HepG2 (cell line): ENCODE data around the gene RACGAP1. TPM values are rescaled to one million over a fixed set of nuclear protein-coding genes. Genes with fewer than 3 reads are reported as not detected.

ENCODE experiments used
- ATAC-seq: fragments of 200-7000 bp; cut with Tn5 transposase; 3 replicates; pipeline ENCODE4 v1.9.1; 2020; ENCODE audit warnings: mild to moderate bottlenecking, moderate library complexity
- BruUV-seq: library from RNA; stranded (reverse); fragments of 400-500 nt; replicated peaks from 2 replicates; lab custom pipeline; 2021; lab: Mats Ljungman, UMichigan
- CTCF ChIA-PET: fragments of 300-600 bp; formaldehyde crosslinking; extraction: SDS; loops from one replicate; lab custom pipeline; 2021; ENCODE audit warnings: low total read pairs, inconsistent platforms, low intra/inter-chr PET ratio; lab: Yijun Ruan, JAX
- POLR2A ChIA-PET: fragments of 350-600 bp; sonication (Branson Sonifier 250); formaldehyde crosslinking; loops from one replicate; lab custom pipeline; 2020; ENCODE audit warnings: antibody characterized with exemption, inconsistent platforms; lab: Yijun Ruan, JAX
- DNase-seq: peaks from one replicate; pipeline ENCODE4 v3.0.0-alpha.2; 2015; ENCODE audit warnings: low spot score
- FAIRE-seq: peaks from 3 replicates; lab custom pipeline; 2011; peaks lifted over from hg19 to GRCh38; lab: Jason Lieb, UNC
- H2AFZ ChIP-seq: one replicate; pipeline ENCODE4 v1.6.1; 2011; ENCODE audit warnings: low read length, inconsistent platforms
- H3K27ac ChIP-seq: fragments of 300-600 bp; 3 replicates; pipeline ENCODE4 v1.8.0; 2011; ENCODE audit warnings: mixed run types, mild to moderate bottlenecking, mixed read lengths, low read length, inconsistent platforms; ENCODE audit not compliant: insufficient read depth; ENCODE audit errors: extremely low read length
- H3K27me3 ChIP-seq, 2 experiments: fragments of 200-600 bp in 1 of 2; 2 replicates in 1 of 2; 3 replicates in 1 of 2; pipeline versions ENCODE4 v1.6.0 to v1.8.0; 2011; ENCODE audit warnings: low read length in 2 of 2, mild to moderate bottlenecking in 2 of 2, moderate library complexity in 2 of 2, inconsistent platforms in 1 of 2; ENCODE audit not compliant: insufficient read depth in 2 of 2, control insufficient read depth in 1 of 2
- H3K36me3 ChIP-seq, 2 experiments: fragments of 200-600 bp in 1 of 2; replicated peaks in 1 of 2; 2 replicates in 1 of 2; 3 replicates in 1 of 2; pipeline versions ENCODE4 v1.5.1 to v1.8.0; 2011; ENCODE audit warnings: low read length in 2 of 2, inconsistent platforms in 1 of 2; ENCODE audit not compliant: insufficient read depth in 2 of 2, control insufficient read depth in 1 of 2
- H3K4me1 ChIP-seq: 2 replicates; pipeline ENCODE4 v1.5.1; 2012; ENCODE audit warnings: low read length, inconsistent platforms; ENCODE audit not compliant: insufficient read depth
- H3K4me2 ChIP-seq: 2 replicates; pipeline ENCODE4 v1.6.0; 2011; ENCODE audit warnings: low read depth, low read length, inconsistent platforms
- H3K4me3 ChIP-seq, 3 experiments: fragments of 200-600 bp in 1 of 3; sonication (generic), shearing (Covaris generic) in 1 of 3; replicated peaks in 1 of 3; 2 replicates each; pipeline ENCODE4 v1.5.1; 2011 to 2016; ENCODE audit warnings: low read length in 3 of 3, inconsistent platforms in 2 of 3, low read depth in 2 of 3, mild to moderate bottlenecking in 2 of 3, control low read depth in 1 of 3, mixed read lengths in 1 of 3; ENCODE audit not compliant: insufficient read depth in 1 of 3
- H3K79me2 ChIP-seq: one replicate; pipeline ENCODE4 v1.6.1; 2011; ENCODE audit warnings: low read length, inconsistent platforms; ENCODE audit not compliant: insufficient read depth
- H3K9ac ChIP-seq: 2 replicates; pipeline ENCODE4 v1.6.0; 2011; ENCODE audit warnings: mild to moderate bottlenecking, low read depth, low read length, inconsistent platforms; ENCODE audit not compliant: insufficient read depth
- H3K9me3 ChIP-seq: 2 replicates; pipeline ENCODE4 v1.5.1; 2012; ENCODE audit warnings: mild to moderate bottlenecking, low read length
- H4K20me1 ChIP-seq: 2 replicates; pipeline ENCODE4 v1.6.0; 2011; ENCODE audit warnings: inconsistent platforms, mild to moderate bottlenecking, low read length, moderate library complexity; ENCODE audit not compliant: insufficient read depth
- CHD2 ChIP-seq: IDR thresholded peaks from 2 replicates; pipeline ENCODE4 v1.6.1; 2011; ENCODE audit warnings: low read depth, low read length, improper control_type of control experiment
- GTF3A ChIP-seq: sonication (generic); formaldehyde crosslinking; conservative IDR thresholded peaks from 2 replicates; pipeline ENCODE4 v1.4.0; 2020; ENCODE audit warnings: mild to moderate bottlenecking, missing genetic modification reagents
- HHEX ChIP-seq: IDR thresholded peaks from 2 replicates; pipeline ENCODE4 v1.6.1; 2016; ENCODE audit warnings: control low read depth
- HMG20A ChIP-seq: IDR thresholded peaks from 2 replicates; pipeline ENCODE4 v1.6.1; 2016; ENCODE audit warnings: borderline replicate concordance
- KDM3A ChIP-seq: IDR thresholded peaks from 2 replicates; pipeline ENCODE4 v1.6.1; 2018; ENCODE audit warnings: low read depth, missing compliant biosample characterization
- KIAA2018 ChIP-seq: sonication (generic); formaldehyde crosslinking; IDR thresholded peaks from 2 replicates; pipeline ENCODE4 v1.5.0; 2020; ENCODE audit warnings: mild to moderate bottlenecking, missing genetic modification reagents, borderline replicate concordance
- PITX1 ChIP-seq: sonication (generic); formaldehyde crosslinking; IDR thresholded peaks from 2 replicates; pipeline ENCODE4 v1.5.1; 2020; ENCODE audit warnings: mild to moderate bottlenecking, missing genetic modification reagents
- RAD51 ChIP-seq: fragments of 450-650 bp; IDR thresholded peaks from 2 replicates; pipeline ENCODE4 v1.6.1; 2016; ENCODE audit warnings: borderline replicate concordance
- RBM22 ChIP-seq: fragments of 200-400 bp; formaldehyde crosslinking; optimal IDR thresholded peaks from 2 replicates; pipeline ENCODE3; 2017; ENCODE audit warnings: mild to moderate bottlenecking, low read length, moderate library complexity
- RELA ChIP-seq: sonication (generic); formaldehyde crosslinking; IDR thresholded peaks from 2 replicates; pipeline ENCODE4 v1.4.0; 2020; ENCODE audit warnings: missing genetic modification reagents
- SRY ChIP-seq: sonication (generic); formaldehyde crosslinking; IDR thresholded peaks from 2 replicates; pipeline ENCODE4 v1.8.0; 2022; ENCODE audit warnings: mild to moderate bottlenecking, missing genetic modification reagents
- TFE3 ChIP-seq: IDR thresholded peaks from 2 replicates; pipeline ENCODE4 v1.6.1; 2016
- ZFX ChIP-seq: sonication (generic); formaldehyde crosslinking; IDR thresholded peaks from 2 replicates; pipeline ENCODE4 v1.4.0; 2020; ENCODE audit warnings: mild to moderate bottlenecking, low read depth, missing genetic modification reagents, moderate library complexity
- ZNF326 ChIP-seq: sonication (generic); formaldehyde crosslinking; IDR thresholded peaks from 2 replicates; pipeline ENCODE4 v1.4.0; 2020; ENCODE audit warnings: missing genetic modification reagents, borderline replicate concordance
- ZNF691 ChIP-seq: sonication (generic); formaldehyde crosslinking; IDR thresholded peaks from 2 replicates; pipeline ENCODE4 v1.4.0; 2020; ENCODE audit warnings: missing genetic modification reagents, low read depth, mild to moderate bottlenecking, borderline replicate concordance
- ZNF891 ChIP-seq: sonication (generic); formaldehyde crosslinking; IDR thresholded peaks from 2 replicates; pipeline ENCODE4 v1.5.0; 2020; ENCODE audit warnings: mild to moderate bottlenecking, missing genetic modification reagents
- WGBS: methylation state at CpG from one replicate; pipeline ENCODE4 v1.1.6; 2017; ENCODE audit warnings: low lambda C conversion rate; 5-methylcytosine and 5-hydroxymethylcytosine counted together
- in situ Hi-C: cut with HindIII; loops from 2 replicates; pipeline ENCODE4 v1.10.0; 2017; ENCODE audit warnings: low pct_unique_long_range_greater_than_20kb; ENCODE audit not compliant: extremely low pct_ligation_motif_present
- intact Hi-C: fragments of 100-400 bp; cut with micrococcal nuclease; formaldehyde crosslinking; loops from one replicate; pipeline ENCODE4 v1.10.0; 2022; ENCODE audit not compliant: unreplicated experiment
- polyA plus RNA-seq, 8 experiments: library from polyadenylated mRNA; depleted of rRNA in 3 of 8; stranded (reverse) in 7 of 8; unstranded in 1 of 8; fragments of >200 nt; fragmentation: Illumina TruSeq in 4 of 8; extraction: Trizol in 4 of 8; gene quantifications; 2 replicates each; pipeline versions ENCODE4 v1.2.1 to v1.2.3, GENCODE V29; 2011 to 2016; ENCODE audit warnings: low read depth in 4 of 8, missing spikeins in 1 of 8, mixed read lengths in 1 of 8; ENCODE audit not compliant: insufficient read depth in 1 of 8
- total RNA-seq, 5 experiments: library from RNA; depleted of rRNA; stranded (reverse); fragments of >200 nt; fragmentation: Illumina TruSeq; extraction: Trizol; gene quantifications; 2 replicates each; pipeline ENCODE4 v1.2.3, GENCODE V29; 2016; ENCODE audit warnings: low read depth in 1 of 5

RACGAP1 gene
- total and polyA plus RNA-seq, 2 of the 13 experiments (the other 11 are each of a cell fraction or from before 2014, with no cell fraction given): 16.7 to 57.9 TPM

GRCh38 chr12:49944718-49945117 lies 80.6 kb downstream of the RACGAP1 start:
- H3K27me3 ChIP-seq: peaks cover 4 to 9% of the 10 kb centered on the region in 2 experiments; a peak in 3 of 5 replicates
- H3K36me3 ChIP-seq: no peaks in the 10 kb centered on the region
- no peak overlapping the region for H3K4me2 ChIP-seq
- CTCF ChIA-PET: interaction anchor here (1.3 to 1.7 kb wide), 3 partner anchors 22 to 112 kb away, joined by 3 to 4 read pairs (median 4); no protein-coding TSS in a partner anchor
- in situ Hi-C loops: loop anchor here (5.0 kb wide), 1 partner anchor 77 kb away; no protein-coding TSS in a partner anchor
- no peak for FAIRE-seq
- H4K20me1 ChIP-seq: no peaks in the 10 kb centered on the region
- intact Hi-C loops: loop anchor here (10.0 kb wide), 1 partner anchor 80 kb away; no protein-coding TSS in a partner anchor
- H3K9me3 ChIP-seq: no peaks in the 10 kb centered on the region
- TF ChIP-seq ZNF326 (CRISPR knock-in tag) (no peak), RAD51 (no peak), HMG20A (CRISPR knock-in tag) (no peak), RBM22 (no peak), ZFX (no peak), TFE3 (CRISPR knock-in tag) (no peak), ZNF891 (CRISPR knock-in tag) (no peak), KIAA2018 (CRISPR knock-in tag) (no peak), GTF3A (CRISPR knock-in tag) (no peak), HHEX (CRISPR knock-in tag) (no peak), ZNF691 (CRISPR knock-in tag) (no peak), KDM3A (CRISPR knock-in tag) (no peak), SRY (CRISPR knock-in tag) (no peak), RELA (CRISPR knock-in tag) (no peak), CHD2 (no peak), PITX1 (no peak)
- TF ChIP-seq, all 625 proteins: peak for 0
- Histone ChIP-seq H3K9ac (no peak overlapping the region), H3K27ac (no peak overlapping the region), H3K4me3 (no peak overlapping the region), H3K79me2 (no peaks in the 10 kb centered on the region), H3K4me1 (peaks cover 25% of the 10 kb centered on the region), H2AFZ (no peak overlapping the region)
- BruUV-seq: no TSS peak
- ATAC-seq (no peak), DNase-seq (no peak)
- WGBS: 0% methylated on average over 1 of the region's 3 CpGs
- POLR2A ChIA-PET: no interaction called here
